GM21447 (cell line): ENCODE measurements around the gene SOX18.

Experiments used
- ATAC-seq: cut with Tn5 transposase; IDR thresholded peaks from one replicate; pipeline ENCODE4 v1.9.1; 2021; ENCODE audit not compliant: unreplicated experiment

The SOX18 gene

DNA sequence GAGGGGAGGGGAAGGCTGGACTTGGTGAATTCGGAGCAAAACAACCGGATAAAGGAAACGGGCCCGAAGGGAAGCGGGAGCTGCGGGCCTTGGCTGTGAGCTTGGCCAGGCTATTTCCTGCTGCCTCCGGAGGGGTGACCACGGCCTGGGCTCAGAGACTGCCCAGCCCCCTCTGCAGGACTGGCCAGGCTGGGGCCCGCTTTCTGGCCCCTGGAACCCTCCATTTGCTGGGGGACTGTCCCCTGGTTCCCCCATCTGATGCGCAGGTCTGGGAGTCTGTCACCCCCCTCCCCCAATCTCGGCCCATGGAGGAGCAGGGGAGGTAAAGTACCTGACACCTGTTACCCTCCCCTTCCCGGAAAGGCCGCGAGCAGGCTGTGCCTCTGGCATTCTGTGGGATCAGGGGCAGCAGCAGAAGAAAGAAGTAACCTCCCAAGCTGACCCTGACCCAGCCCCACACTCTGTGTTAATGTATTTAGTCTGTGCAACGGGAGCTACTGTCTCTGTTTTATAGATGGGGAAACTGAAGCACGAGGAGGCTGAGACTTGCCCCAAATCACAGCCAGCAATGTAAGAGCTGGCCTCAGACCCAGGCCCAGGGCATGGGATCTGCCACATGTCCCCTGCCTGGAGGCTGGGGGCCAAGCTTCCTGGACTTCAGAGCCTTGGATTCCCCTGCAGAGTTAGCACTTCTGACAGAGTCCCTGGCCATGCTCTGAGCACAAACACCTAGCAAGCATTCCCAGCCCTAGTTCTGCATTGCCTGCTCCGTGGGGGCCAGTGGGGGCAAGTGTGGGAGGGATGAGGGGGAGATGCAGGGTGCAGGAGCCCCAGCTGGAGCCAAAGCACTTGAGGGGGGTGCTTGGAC, 9.9 kb downstream of the SOX18 start:
- ATAC-seq = no peak

DNA sequence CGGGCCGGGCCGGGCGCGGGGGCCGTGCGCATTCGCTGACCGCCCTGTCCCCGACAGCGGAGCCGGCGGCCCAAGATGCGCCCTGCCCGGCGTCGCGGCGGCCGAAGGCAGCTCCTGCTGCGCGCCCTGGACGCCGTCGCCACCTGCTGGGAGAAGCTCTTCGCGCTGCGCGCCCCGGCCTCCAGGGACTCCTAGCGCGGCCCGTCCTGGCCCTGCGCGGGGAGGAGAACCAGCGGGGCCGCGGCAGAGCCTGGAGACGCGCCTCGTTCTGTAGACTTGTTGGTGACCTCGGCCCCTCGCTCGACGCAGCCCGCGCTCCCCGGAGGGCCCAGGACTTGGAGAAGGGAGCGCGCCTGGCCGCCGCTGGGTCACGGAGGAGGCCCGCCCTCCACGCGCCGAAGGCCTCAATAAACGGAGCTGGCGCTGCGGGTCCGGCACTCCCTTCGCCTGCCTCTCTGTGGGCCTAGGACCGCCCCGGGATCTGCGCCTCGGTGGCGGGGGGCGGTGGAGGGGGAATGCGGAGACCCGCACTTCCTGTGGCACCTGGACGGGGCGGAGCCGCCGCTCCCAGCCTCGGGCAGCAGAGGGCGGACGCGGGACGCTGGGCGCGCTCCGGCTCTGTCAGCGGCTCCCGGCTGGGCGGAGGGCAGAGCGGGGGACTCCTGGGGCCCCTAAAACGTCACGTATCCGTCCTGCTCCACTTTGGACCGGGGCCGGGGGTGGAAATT, 10.7 kb downstream of the SOX18 start:
- peak; percentile 52 for ATAC-seq

DNA sequence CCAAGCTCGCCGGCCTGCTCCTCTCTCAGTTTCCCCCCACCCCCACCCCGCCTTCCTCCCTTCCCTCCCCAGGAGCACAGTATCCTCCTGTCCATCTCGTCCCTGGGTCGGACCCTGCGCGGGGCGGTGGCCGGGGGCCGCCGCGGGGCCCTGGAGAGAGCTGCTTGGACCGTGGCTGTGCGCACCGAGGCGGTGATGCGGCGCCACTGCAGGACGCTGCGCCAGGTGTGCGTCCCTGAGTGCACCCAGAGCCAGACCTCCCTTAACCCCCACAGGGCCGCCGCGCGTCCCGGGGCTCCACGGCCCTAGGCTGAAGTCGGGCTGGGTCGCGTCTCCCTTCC, 11.2 kb downstream of the SOX18 start:
- ATAC-seq = peak; percentile 14

DNA sequence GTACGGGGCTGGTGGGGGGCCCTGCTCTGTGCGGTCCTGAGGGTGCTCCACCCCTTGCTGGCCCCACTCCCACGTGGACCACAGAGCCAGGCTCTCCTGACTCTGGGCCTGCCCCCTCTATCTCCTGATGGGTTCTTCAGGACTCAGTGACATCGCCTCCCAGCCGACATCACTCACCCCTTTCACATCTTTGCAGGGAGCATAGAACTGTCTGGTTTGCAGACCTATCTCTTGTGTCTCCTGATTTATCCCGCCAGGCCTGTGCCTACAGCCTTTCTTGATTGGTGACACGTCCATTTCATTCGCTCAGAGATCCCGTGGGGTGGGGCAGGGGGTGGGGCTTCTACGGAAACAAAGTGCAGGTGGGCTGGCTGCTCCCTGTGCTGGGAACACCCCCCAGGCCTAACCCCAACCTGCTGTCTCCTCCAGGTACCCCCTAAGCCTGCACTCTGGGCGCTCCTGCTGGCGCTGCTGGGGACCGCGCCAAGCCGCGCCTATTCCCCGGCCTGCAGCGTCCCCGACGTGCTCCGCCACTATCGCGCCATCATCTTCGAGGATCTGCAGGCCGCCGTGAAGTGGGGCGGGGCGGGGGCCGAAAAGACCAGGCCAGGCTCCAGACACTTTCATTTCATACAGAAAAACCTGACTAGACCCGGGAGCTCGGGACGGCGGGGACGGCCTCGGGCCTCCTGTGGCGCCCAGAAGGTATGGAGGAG, 11.8 kb downstream of the SOX18 start:
- ATAC-seq = no peak

DNA sequence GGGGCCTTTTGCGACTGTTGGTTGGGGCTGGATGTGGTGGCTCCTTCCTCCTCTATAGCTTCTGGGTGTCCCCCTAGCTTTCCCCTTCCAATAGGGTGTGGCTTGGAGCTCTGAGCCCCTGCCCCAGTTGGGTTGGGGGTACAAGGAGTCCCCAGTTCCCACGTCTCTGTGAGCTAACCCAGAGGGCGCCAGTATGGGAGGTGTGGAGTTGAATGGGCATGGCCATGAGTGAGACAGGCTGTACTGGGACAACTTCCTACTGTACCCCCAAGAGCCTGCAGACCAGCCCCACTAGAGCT, 12.3 kb downstream of the SOX18 start:
- ATAC-seq = no peak

DNA sequence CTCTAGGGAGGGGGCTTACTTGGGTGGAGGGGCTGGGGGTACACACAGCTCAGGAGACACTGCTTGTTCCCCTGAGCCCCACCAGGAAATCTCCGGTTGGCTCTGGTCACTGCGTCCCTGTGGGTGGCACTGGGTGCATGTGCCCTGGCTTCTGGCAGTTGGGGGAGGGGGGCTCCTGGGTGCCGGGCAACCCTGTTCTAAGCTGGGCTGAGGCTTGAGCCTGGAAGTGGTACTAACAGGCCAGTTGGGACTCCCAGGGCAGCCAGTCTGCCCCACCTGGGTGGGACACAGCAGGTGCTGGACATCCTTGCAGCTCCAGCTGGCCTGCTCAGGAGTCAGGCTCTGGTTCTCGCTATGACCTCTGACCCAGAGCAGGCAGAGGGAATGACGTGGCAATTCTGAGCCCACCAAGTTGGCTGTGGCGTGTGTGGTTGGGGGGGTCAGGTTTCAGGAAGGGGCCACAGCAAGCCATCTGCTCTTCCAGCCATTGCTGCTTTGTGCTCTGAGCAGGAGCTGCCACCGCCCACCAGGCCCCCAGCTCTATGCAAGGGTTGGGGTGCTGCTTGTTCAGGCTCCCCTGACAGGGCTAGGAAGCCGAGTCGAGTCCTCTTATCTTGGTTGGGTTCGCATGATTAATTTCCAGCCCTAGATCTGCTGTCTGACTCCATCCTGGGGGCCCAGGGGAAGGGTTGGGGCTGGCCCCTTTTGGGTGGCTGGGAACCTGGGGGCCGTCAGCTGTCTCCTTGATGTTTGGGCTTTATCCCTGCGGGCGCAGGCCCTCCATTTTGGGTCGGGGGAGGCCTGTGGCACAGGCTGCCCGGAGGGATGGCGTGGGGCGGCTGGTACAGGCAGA, 12.9 kb downstream of the SOX18 start:
- ATAC-seq = no peak

DNA sequence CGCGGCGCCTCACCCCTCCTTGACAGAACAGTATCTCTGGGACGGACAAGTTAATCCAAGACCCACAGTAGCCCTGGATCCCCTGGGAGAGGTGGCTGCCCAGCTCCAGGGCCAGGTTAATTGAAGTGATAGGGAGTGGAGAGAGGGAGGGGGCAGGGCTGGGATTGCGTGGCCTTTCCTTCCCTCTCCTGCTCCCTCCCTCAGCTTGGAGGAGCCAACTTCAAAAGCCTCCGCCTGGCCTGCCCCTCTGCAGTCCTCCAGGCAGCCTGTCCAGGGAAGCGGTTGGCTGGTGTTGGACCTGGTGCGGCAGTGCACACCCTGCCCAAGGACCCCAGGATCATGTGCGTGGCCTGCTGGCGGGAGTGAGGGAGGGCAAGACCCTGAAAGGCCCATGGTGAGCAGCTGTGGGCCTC, 13.5 kb downstream of the SOX18 start, which contains the start of gene C20orf204:
TSS of gene C20orf204 (plus strand) at position 250 of the 413 bp plus-strand sequence. CDS start at position 392, 142 bp downstream.
- no peak for ATAC-seq

DNA sequence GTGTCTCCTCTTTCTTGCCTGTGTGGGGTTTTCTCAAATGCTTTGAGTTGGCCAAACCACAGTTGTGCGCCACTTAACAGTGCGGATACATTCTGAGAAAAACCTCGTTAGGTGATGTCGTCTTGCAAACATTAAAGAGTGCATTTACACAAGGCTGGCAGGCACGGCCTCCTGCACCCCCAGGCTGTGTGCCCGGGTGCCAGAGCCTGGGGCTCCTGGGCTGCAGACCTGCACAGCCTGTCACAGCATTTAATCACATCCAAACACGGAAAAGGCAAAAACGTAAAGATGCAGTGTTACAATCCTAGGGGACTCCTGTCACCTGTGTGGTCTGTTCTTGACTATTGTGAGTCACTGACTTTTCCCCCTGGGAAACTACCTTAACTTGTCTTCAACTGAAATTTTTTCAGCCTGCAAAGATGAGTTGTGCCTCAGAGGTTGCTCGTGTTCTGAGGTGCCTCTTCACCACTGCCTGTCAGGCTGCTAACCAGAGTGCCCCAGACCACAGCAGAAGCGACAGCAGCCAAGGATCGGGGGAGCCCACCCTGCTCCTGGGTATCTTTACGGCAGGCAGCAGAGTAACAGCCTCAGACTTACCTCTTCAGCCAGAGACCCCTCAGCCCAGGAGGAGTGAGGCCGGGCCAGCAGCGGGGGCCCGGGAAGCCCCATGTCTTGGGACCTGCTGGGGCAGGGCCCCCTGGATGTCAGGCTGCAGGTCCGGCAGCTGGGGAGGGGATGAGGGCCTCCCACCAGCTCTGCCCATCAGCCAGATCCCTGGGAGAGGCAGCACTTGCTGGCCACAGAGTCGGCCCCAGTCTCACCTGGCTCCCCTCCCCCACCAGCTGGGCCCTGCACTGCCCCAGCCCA, 14.1 kb downstream of the SOX18 start:
- ATAC-seq = no peak

DNA sequence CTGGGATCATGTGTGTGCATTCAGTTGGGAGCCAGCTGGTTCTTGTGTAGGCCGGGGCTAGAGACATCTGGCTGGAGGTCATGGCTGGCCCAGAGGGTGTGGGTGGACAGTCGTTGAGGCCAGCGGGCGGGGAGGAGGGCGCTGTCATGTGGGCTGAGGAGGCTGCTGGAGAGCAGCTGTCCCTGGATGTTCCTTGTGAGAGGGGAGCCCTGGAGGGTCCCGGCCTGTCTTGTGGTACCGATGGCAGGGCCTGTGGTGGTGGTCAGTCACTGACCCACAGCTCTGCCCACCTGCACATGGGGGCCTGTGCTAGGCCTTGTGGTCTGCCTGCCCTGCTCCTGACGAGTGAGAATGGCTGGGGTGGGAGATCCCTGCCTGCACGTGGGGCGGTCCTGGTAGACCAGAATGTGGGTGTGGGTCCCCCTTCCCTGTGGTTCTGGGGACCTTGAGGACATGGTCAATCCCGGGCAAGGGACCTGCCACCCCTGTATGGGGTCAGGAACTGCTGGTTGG, 15.4 kb downstream of the SOX18 start:
- ATAC-seq = no peak

DNA sequence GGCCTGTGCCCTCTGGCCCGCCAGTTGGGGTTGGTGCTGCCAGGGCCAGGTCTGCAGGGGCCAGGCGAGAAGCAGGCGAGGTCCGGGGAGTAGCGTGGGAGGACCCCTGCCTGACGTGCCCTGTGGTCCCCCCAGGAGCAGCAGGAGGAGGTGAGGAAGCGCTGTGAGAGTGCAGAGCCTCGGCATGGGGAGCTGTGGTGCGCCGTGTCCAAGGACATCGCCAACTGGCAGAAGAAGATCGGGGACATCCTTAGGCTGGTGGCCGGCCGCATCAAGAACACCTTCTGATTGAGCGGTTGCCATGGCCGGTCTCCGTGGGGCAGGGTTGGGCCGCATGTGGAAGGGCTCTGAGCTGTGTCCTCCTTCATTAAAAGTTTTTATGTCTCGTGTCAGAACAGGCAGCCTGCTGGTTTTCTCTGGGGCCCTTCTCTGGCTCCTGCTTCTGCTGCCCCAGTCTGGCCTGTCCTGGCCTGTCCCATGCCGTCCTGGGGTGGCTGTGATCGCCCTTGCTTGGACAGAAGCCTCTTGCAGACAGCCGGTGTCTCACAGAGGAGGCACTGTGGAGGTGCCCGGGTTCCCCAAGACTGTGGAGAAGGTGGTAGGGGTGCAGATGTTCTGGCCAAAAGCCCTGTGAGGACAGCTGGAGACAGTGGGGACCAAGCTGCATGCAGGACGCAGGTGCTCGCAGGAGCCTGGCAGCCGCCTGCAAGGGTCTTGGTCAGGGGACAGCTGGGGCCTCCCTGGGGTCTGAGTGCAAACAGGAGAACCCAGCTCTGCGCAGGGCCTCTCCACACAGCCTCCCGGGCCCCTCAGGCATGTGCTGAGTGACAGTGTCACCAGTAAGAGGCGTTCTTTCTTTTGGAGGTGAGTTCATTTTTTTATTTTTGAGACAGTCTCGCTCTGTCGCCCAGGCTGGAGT, 16.5 kb downstream of the SOX18 start:
- no peak for ATAC-seq

DNA sequence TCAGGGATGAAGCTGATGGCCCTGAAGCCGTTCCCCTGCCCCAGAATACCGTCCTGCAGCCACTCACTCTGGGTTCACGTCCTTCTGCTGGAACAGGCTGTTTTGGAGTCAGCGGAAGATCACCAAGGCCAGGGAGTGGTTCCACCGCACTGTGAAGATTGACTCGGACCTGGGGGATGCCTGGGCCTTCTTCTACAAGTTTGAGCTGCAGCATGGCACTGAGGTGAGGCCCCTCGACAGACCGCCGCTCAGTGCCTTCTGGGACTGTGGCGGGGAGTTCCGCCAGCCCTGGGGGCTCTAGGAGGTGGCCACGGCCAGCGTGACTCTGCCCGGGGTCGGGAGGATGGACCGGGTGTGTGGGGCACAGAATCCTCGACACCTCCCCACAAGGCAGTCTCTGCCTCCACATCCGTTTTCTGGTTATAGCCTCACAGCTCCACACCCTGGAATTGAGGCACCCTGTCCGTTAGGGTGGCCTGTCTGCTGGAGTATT, 17.6 kb downstream of the SOX18 start:
- no peak for ATAC-seq

DNA sequence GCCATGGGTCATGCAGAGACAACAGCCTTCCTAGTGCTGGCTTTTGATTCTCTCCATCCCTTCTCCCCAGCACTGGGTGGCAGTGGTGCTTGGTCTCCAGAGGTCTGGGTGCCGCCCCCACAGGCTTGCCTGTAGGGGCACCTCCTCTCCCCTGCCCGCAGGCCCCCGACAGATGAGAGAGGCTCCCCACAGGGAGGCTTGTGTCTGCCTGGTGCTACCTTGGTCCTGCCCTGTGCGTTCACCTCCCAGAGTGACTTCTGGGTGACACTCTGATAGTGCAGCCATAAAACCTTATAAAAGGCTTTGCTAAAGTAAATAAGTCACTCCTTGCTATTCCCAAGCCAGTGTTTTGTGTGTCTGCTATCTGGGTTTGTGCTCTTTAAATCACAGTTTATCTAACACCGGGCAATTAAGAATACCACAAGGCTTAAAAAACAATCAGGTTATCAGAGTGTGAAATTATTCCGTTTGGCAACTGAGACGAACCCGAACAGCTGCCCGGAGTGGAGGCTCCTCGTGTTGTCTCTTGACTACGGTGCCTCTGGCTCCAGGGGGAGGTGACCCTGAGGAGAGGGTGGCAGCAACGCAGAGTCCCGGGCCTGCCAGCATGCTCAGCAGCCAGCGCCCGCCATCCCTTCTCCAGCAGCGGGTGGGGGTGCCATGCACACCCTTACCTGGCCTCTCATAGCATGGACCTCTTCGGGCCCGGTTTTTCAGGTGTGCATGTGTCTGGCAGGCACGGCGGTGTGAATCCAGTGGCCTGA, 18.9 kb downstream of the SOX18 start:
- no peak for ATAC-seq

DNA sequence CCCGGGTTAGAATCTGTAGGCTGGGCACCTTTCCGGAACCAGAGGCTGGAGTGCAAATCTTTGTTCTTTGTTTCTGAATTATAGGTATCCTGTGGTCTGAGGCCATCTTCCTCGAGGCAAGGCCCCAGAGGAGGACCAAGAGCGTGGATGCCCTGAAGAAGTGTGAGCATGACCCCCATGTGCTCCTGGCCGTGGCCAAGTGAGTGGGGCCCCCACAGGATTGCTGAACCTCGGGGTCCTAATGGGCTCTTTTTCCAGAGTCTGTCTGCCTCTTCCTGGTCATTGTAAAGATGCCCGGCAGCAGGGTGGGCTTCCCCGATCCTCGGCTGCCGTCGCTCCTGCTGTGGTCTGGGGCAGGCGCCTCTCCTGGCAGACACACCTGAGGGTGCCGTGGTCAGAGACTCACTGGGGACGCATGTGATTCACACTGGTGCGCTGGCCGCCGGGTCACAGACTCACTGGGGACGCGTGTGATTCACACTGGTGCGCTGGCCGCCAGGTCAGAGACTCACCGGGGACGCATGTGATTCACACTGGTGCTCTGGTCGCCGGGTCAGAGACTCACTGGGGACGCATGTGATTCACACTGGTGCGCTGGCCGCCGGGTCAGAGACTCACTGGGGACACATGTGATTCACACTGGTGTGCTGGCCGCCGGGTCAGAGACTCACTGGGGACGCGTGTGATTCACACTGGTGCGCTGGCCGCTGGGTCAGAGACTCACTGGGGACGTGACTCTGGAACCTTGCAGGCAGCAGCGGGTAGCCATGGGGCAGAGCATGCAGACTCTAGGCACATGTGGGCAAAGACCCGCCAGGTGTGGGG, 19.9 kb downstream of the SOX18 start:
- ATAC-seq = no peak

DNA sequence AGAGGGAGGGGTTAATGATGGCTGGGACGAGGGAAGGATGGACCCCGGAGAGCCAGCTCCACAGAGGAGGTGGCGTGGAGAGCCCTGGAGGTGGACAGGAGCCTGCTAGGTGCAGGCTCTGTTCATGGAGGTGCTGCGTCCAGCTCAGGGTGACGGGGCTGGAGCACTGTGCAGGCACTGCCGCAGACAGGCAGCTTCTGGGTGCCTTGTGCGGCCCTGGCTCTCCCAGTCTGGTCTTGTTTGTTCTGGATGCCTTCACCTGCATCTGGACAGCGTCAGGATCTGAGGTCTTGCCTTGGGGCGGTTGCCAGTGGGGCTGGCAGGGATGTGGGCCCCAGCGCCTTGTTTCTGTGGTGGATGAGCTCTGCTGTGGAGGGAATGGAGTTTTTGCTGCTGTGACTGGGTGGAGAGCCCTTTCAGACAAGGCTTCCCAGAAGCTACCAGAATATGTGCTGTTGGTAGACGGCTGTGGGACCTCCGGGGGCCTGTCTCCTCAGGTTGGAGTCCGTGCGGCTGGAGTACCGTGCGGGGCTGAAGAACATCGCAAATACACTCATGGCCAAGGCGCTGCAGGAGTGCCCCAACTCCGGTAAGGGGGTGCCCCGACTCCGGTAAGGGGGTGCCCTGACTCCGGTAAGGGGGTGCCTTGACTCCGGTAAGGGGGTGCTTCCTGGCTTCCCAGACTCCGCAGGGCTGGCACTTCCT, 21.3 kb downstream of the SOX18 start:
- ATAC-seq = no peak

DNA sequence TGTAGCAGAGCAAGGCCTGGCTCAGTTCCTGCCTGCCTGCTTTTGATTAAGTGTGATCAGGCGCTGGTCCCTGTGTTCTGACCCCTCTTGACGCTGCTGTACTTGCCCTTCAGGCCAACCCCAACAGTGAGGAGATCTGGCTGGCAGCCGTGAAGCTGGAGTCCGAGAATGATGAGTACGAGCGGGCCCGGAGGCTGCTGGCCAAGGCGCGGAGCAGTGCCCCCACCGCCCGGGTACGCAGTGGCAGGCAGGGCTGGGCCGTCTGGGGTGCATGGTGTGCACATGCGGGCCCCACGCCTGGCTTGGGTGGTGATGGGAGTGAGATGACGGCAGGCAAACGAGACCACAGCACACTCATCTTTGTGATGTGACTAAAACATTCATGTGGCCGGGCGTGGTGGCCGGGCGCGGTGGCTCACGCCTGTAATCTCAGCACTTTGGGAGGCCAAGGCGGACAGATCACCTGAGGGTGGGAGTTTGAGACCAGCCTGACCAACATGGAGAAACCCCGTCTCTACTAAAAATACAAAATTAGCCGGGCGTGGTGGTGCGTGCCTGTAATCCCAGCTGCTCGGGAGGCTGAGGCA, 23.5 kb downstream of the SOX18 start:
- no peak for ATAC-seq
